HL-60 (cell line): Measurements from ENCODE around the gene TRAF1.

Experiments used
- DNase-seq, 2 experiments: peaks; one replicate each; pipeline ENCODE4 v3.0.0-alpha.2; 2010 to 2020; ENCODE audit warnings: low read depth in 1 of 2, low spot score in 1 of 2
- H3K27ac ChIP-seq: fragments of 250-450 bp; sonication (Bioruptor Pico); replicated peaks from 2 replicates; pipeline ENCODE4 v1.5.1; 2020; ENCODE audit warnings: mild to moderate bottlenecking, moderate library complexity
- H3K27me3 ChIP-seq: fragments of 250-450 bp; sonication (Bioruptor Pico); 2 replicates; pipeline ENCODE4 v1.5.1; 2021; ENCODE audit warnings: mild to moderate bottlenecking, moderate library complexity; ENCODE audit not compliant: insufficient read depth, poor library complexity, severe bottlenecking
- H3K4me3 ChIP-seq: replicated peaks from 2 replicates; pipeline ENCODE4 v1.5.1; 2011; ENCODE audit warnings: mild to moderate bottlenecking, control low read depth, low read length; ENCODE audit not compliant: insufficient read depth
- GABPA ChIP-seq: IDR thresholded peaks from 2 replicates; pipeline ENCODE4 v1.6.1; 2012; ENCODE audit warnings: low read depth
- POLR2AphosphoS5 ChIP-seq: IDR thresholded peaks from 2 replicates; pipeline ENCODE4 v1.6.1; 2012; ENCODE audit warnings: low read depth
- SPI1 ChIP-seq: IDR thresholded peaks from 2 replicates; pipeline ENCODE4 v1.6.1; 2012; ENCODE audit warnings: low read depth, mild to moderate bottlenecking, borderline replicate concordance
- TF ChIP-seq, protein P1 (sequence below): IDR thresholded peaks from one replicate; pipeline ENCODE4 v1.5.1; 2011; ENCODE audit warnings: low read length, control low read depth, inconsistent platforms; ENCODE audit not compliant: insufficient read depth
- TF ChIP-seq, protein P2 (sequence below): IDR thresholded peaks from 2 replicates; pipeline ENCODE4 v1.6.1; 2012; ENCODE audit warnings: low read depth; ENCODE audit not compliant: insufficient replicate concordance

The TRAF1 gene

DNA sequence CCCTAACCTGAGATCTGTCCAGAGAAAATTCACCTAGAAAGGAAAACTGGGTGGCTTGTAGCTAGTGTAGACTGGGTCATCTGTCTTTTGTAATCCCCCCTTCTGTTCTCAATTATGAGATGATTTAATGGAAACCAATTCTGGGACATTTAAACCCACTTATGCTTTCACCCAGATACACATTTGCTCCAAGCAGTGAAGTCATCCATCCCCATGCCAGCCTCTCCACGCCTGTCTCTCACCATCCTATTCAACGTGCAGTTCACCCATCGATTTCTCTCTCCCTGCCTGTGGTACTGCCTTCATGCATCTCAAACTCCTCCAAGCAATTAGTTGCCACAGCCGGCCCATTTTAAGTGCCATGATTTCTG is 51.4 kb downstream of the TRAF1 start:
- TF ChIP-seq SPI1 (no peak), GABPA (no peak), POLR2AphosphoS5 (no peak)
- TF ChIP-seq, protein P1, sequence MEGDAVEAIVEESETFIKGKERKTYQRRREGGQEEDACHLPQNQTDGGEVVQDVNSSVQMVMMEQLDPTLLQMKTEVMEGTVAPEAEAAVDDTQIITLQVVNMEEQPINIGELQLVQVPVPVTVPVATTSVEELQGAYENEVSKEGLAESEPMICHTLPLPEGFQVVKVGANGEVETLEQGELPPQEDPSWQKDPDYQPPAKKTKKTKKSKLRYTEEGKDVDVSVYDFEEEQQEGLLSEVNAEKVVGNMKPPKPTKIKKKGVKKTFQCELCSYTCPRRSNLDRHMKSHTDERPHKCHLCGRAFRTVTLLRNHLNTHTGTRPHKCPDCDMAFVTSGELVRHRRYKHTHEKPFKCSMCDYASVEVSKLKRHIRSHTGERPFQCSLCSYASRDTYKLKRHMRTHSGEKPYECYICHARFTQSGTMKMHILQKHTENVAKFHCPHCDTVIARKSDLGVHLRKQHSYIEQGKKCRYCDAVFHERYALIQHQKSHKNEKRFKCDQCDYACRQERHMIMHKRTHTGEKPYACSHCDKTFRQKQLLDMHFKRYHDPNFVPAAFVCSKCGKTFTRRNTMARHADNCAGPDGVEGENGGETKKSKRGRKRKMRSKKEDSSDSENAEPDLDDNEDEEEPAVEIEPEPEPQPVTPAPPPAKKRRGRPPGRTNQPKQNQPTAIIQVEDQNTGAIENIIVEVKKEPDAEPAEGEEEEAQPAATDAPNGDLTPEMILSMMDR = no peak
- TF ChIP-seq, protein P2, sequence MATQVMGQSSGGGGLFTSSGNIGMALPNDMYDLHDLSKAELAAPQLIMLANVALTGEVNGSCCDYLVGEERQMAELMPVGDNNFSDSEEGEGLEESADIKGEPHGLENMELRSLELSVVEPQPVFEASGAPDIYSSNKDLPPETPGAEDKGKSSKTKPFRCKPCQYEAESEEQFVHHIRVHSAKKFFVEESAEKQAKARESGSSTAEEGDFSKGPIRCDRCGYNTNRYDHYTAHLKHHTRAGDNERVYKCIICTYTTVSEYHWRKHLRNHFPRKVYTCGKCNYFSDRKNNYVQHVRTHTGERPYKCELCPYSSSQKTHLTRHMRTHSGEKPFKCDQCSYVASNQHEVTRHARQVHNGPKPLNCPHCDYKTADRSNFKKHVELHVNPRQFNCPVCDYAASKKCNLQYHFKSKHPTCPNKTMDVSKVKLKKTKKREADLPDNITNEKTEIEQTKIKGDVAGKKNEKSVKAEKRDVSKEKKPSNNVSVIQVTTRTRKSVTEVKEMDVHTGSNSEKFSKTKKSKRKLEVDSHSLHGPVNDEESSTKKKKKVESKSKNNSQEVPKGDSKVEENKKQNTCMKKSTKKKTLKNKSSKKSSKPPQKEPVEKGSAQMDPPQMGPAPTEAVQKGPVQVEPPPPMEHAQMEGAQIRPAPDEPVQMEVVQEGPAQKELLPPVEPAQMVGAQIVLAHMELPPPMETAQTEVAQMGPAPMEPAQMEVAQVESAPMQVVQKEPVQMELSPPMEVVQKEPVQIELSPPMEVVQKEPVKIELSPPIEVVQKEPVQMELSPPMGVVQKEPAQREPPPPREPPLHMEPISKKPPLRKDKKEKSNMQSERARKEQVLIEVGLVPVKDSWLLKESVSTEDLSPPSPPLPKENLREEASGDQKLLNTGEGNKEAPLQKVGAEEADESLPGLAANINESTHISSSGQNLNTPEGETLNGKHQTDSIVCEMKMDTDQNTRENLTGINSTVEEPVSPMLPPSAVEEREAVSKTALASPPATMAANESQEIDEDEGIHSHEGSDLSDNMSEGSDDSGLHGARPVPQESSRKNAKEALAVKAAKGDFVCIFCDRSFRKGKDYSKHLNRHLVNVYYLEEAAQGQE = no peak
- Histone ChIP-seq H3K4me3 (peak overlapping the region; percentile 58), H3K27me3 (no peaks in the 10 kb centered on the region), H3K27ac (peak overlapping the region; percentile 100)
- no peak for DNase-seq

GRCh38 chr9:120874226-120875194 is 52.1 kb downstream of the TRAF1 start:
- Histone ChIP-seq H3K27ac (peak overlapping the region; percentile 100), H3K27me3 (no peaks in the 10 kb centered on the region), H3K4me3 (no peak overlapping the region)
- no peak for TF ChIP-seq POLR2AphosphoS5
- TF ChIP-seq GABPA = no peak
- TF ChIP-seq, protein P2 = no peak
- TF ChIP-seq, protein P1 = no peak
- TF ChIP-seq SPI1 = no peak
- no peak for DNase-seq

DNA sequence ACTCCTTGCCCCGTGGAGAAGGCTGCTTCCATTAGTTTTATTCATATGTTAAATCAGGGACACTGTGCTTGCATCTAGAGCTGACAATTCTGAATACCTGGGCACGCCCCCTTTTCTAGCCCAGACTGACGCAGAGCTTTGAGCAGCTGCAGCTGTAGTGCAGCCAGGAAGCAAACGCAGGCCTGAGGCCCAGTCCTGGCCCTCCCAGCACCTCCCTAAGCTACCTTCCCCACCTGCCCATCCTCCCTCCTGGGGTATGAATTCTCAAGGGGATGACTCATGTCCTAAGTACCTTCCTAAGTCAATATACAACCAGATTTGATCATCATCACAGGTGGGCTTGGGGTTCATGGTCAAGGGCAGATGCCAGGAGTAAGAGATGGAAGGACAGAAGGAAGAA is 53.1 kb downstream of the TRAF1 start:
- DNase-seq = no peak
- Histone ChIP-seq H3K27ac (no peak overlapping the region), H3K27me3 (no peaks in the 10 kb centered on the region), H3K4me3 (no peak overlapping the region)
- no peak for TF ChIP-seq GABPA
- TF ChIP-seq POLR2AphosphoS5 = no peak
- TF ChIP-seq SPI1 = no peak
- TF ChIP-seq, protein P2 = no peak
- TF ChIP-seq, protein P1 = no peak
